HCT116 (cell line): ENCODE data around the gene DCAF6. TPM values are rescaled to one million over a fixed set of nuclear protein-coding genes. Genes with fewer than 3 reads are reported as not detected.

Experiments
- ATAC-seq: fragments of 200-7000 bp; cut with Tn5 transposase; 2 replicates; pipeline ENCODE4 v1.9.1; 2020; ENCODE audit warnings: mild to moderate bottlenecking, moderate library complexity
- BruUV-seq: library from RNA; stranded (reverse); fragments of 400-500 nt; replicated peaks from 2 replicates; lab custom pipeline; 2021; lab: Mats Ljungman, UMichigan
- CTCF ChIA-PET: fragments of 300-600 bp; sonication (Branson Sonifier 250); formaldehyde crosslinking; loops from one replicate; lab custom pipeline; 2021; ENCODE audit warnings: antibody characterized with exemption; lab: Charles Lee
- POLR2A ChIA-PET: fragments of 300-600, 350-600 bp; sonication (Branson Sonifier 250); formaldehyde crosslinking; loops from one replicate; lab custom pipeline; 2021; ENCODE audit warnings: antibody characterized with exemption; lab: Charles Lee
- RAD21 ChIA-PET, 2 experiments: fragments of 300-600 bp; sonication (Branson Sonifier 250); formaldehyde crosslinking; loops; one replicate each; lab custom pipeline; 2023; ENCODE audit warnings: low total read pairs in 2 of 2; ENCODE audit not compliant: uncharacterized antibody in 2 of 2, unreplicated experiment in 2 of 2, low non-redundant PET in 1 of 2; lab: Charles Lee
- DNase-seq: peaks from one replicate; pipeline ENCODE4 v3.0.0-alpha.2; 2010; ENCODE audit warnings: low read depth, low spot score
- H2AFZ ChIP-seq: fragments of 200-600 bp; shearing (Covaris generic), sonication (generic); 2 replicates; pipeline ENCODE4 v1.6.1; 2017; ENCODE audit warnings: low read depth, mixed run types, mixed read lengths, antibody characterized with exemption, low read length; ENCODE audit not compliant: poor library complexity, severe bottlenecking
- H3K27ac ChIP-seq: 2 replicates; pipeline ENCODE4 v1.5.1; 2012; ENCODE audit warnings: low read depth, low read length
- H3K27me3 ChIP-seq: fragments of 200-600 bp; sonication (generic); 2 replicates; pipeline ENCODE4 v1.6.1; 2016; ENCODE audit warnings: mixed run types, low read length, mixed read lengths; ENCODE audit not compliant: insufficient read depth
- H3K36me3 ChIP-seq, 2 experiments: fragments of 200-500 bp in 1 of 2; fragments of 200-600 bp in 1 of 2; sonication (Bioruptor generic) in 1 of 2; sonication (generic) in 1 of 2; 2 replicates each; pipeline versions ENCODE4 v1.5.1 to v1.6.1; 2014 to 2016; ENCODE audit warnings: low read length in 2 of 2, inconsistent platforms in 1 of 2, mixed read lengths in 1 of 2, mixed run types in 1 of 2; ENCODE audit not compliant: insufficient read depth in 2 of 2, control insufficient read depth in 1 of 2
- H3K4me1 ChIP-seq, 2 experiments: fragments of 200-600 bp in 1 of 2; sonication (generic) in 1 of 2; 2 replicates each; pipeline versions ENCODE4 v1.5.1 to v1.6.1; 2012 to 2017; ENCODE audit warnings: low read length in 2 of 2, inconsistent platforms in 1 of 2, mild to moderate bottlenecking in 1 of 2, mixed read lengths in 1 of 2, mixed run types in 1 of 2, moderate library complexity in 1 of 2; ENCODE audit not compliant: insufficient read depth in 2 of 2, control insufficient read depth in 1 of 2
- H3K4me2 ChIP-seq: fragments of 200-600 bp; sonication (generic); 2 replicates; pipeline ENCODE4 v1.6.1; 2017; ENCODE audit warnings: mixed run types, low read length, mixed read lengths
- H3K4me3 ChIP-seq, 2 experiments: fragments of 200-600 bp in 1 of 2; sonication (generic) in 1 of 2; replicated peaks in 1 of 2; 2 replicates each; pipeline ENCODE4 v1.5.1; 2011 to 2016; ENCODE audit warnings: low read length in 2 of 2, control low read depth in 1 of 2, low read depth in 1 of 2, mild to moderate bottlenecking in 1 of 2, mixed read lengths in 1 of 2, mixed run types in 1 of 2
- H3K79me2 ChIP-seq: fragments of 200-600 bp; sonication (generic); 2 replicates; pipeline ENCODE4 v1.6.1; 2017; ENCODE audit warnings: mild to moderate bottlenecking, mixed run types, low read length, moderate library complexity, mixed read lengths; ENCODE audit not compliant: insufficient read depth
- H3K9ac ChIP-seq: fragments of 200-600 bp; sonication (generic); 2 replicates; pipeline ENCODE4 v1.6.1; 2016; ENCODE audit warnings: low read length, mixed read lengths
- H3K9me2 ChIP-seq: fragments of 200-600 bp; sonication (generic), shearing (Covaris generic); 2 replicates; pipeline ENCODE4 v1.6.1; 2017; ENCODE audit warnings: mixed run types, mild to moderate bottlenecking, moderate library complexity; ENCODE audit not compliant: insufficient read depth
- H3K9me3 ChIP-seq, 2 experiments: fragments of 200-500 bp in 1 of 2; fragments of 200-600 bp in 1 of 2; sonication (Bioruptor generic) in 1 of 2; sonication (generic) in 1 of 2; 2 replicates each; pipeline ENCODE4 v1.6.1; 2014 to 2017; ENCODE audit warnings: low read length in 2 of 2, mixed read lengths in 2 of 2, inconsistent platforms in 1 of 2, low read depth in 1 of 2, mild to moderate bottlenecking in 1 of 2, mixed run types in 1 of 2, moderate library complexity in 1 of 2; ENCODE audit not compliant: control insufficient read depth in 1 of 2, insufficient read depth in 1 of 2
- H4K20me1 ChIP-seq: fragments of 200-600 bp; sonication (generic), shearing (Covaris generic); 2 replicates; pipeline ENCODE4 v1.6.1; 2017; ENCODE audit warnings: mixed run types, mild to moderate bottlenecking, moderate library complexity; ENCODE audit not compliant: insufficient read depth
- CBX3 ChIP-seq: IDR thresholded peaks from 2 replicates; pipeline ENCODE4 v1.6.1; 2012; ENCODE audit warnings: low read depth
- CEBPB ChIP-seq: IDR thresholded peaks from 2 replicates; pipeline ENCODE4 v1.6.1; 2012; ENCODE audit warnings: low read depth
- ELF1 ChIP-seq: IDR thresholded peaks from 2 replicates; pipeline ENCODE4 v1.6.1; 2012; ENCODE audit warnings: low read depth, borderline replicate concordance
- EZH2phosphoT487 ChIP-seq: fragments of 200-600 bp; IDR thresholded peaks from 2 replicates; pipeline ENCODE4 v1.6.1; 2018; ENCODE audit warnings: antibody characterized with exemption, borderline replicate concordance
- FOSL1 ChIP-seq: IDR thresholded peaks from 2 replicates; pipeline ENCODE4 v1.6.1; 2012; ENCODE audit warnings: low read depth
- JUND ChIP-seq: IDR thresholded peaks from 2 replicates; pipeline ENCODE4 v1.6.1; 2012
- MAX ChIP-seq: IDR thresholded peaks from 2 replicates; pipeline ENCODE4 v1.6.1; 2012
- POLR2AphosphoS5 ChIP-seq: IDR thresholded peaks from 2 replicates; pipeline ENCODE4 v1.6.1; 2011; ENCODE audit warnings: mild to moderate bottlenecking, low read depth, low read length, moderate library complexity
- RAD21 ChIP-seq: IDR thresholded peaks from 2 replicates; pipeline ENCODE4 v1.6.1; 2012; ENCODE audit warnings: low read depth, mild to moderate bottlenecking
- SIN3A ChIP-seq: IDR thresholded peaks from 2 replicates; pipeline ENCODE4 v1.6.1; 2012; ENCODE audit warnings: low read depth
- SP1 ChIP-seq: IDR thresholded peaks from 2 replicates; pipeline ENCODE4 v1.6.1; 2012; ENCODE audit warnings: low read depth
- SRF ChIP-seq: IDR thresholded peaks from 2 replicates; pipeline ENCODE4 v1.6.1; 2012; ENCODE audit warnings: low read depth
- YY1 ChIP-seq: IDR thresholded peaks from 2 replicates; pipeline ENCODE4 v1.6.1; 2011; ENCODE audit warnings: low read length, low read depth, moderate library complexity, mild to moderate bottlenecking; ENCODE audit not compliant: insufficient replicate concordance; ENCODE audit errors: extremely low read depth
- ZBTB33 ChIP-seq: IDR thresholded peaks from 2 replicates; pipeline ENCODE4 v1.6.1; 2011; ENCODE audit warnings: mild to moderate bottlenecking, low read length, moderate library complexity; ENCODE audit not compliant: insufficient replicate concordance; ENCODE audit errors: extremely low read depth
- ZFX ChIP-seq: fragments of 450-650 bp; IDR thresholded peaks from 2 replicates; pipeline ENCODE4 v1.6.1; 2017
- ZNF274 ChIP-seq: fragments of 200-500 bp; sonication (Bioruptor generic); IDR thresholded peaks from 2 replicates; pipeline ENCODE4 v1.6.1; 2014; ENCODE audit warnings: mild to moderate bottlenecking, low read depth, low read length, inconsistent platforms
- intact Hi-C: fragments of 100-400 bp; cut with micrococcal nuclease; formaldehyde crosslinking; loops from 2 replicates; pipeline ENCODE4 v1.10.0; 2022
- total RNA-seq: library from RNA; stranded (reverse); gene quantifications from one replicate; pipeline ENCODE4 v1.2.1, GENCODE V29; 2021; ENCODE audit not compliant: unreplicated experiment

DCAF6 gene
- total RNA-seq, 1 experiment from 2014 or later = 34.2 TPM

GRCh38 chr1:168079761-168080160 is 143.3 kb downstream of the DCAF6 start:
- peak; percentile 56 for DNase-seq
- peak; percentile 75 for ATAC-seq
- H3K9me2 ChIP-seq = no peaks in the 10 kb centered on the region
- peak overlapping the region; percentile 57 for H3K4me2 ChIP-seq
- no peaks in the 10 kb centered on the region for H3K79me2 ChIP-seq
- H3K36me3 ChIP-seq = peaks cover 0 to 3% of the 10 kb centered on the region in 2 experiments; a peak in 1 of 4 replicates
- intact Hi-C loops = loop anchor here (5.0 to 10.0 kb wide), 2 partner anchors 225 to 477 kb away; no protein-coding TSS in a partner anchor
- ChIA-PET CTCF (interaction anchor here (1.2 kb wide), 1 partner anchor 365 kb away, joined by 3 read pairs; no protein-coding TSS in a partner anchor), RAD21 (no interaction called here), POLR2A (interaction anchor here (0.6 kb wide), 1 partner anchor 161 kb away, joined by 3 read pairs; no protein-coding TSS in a partner anchor)
- H4K20me1 ChIP-seq = no peaks in the 10 kb centered on the region
- no TSS peak for BruUV-seq
- H3K27me3 ChIP-seq = no peaks in the 10 kb centered on the region
- H3K9me3 ChIP-seq = no peaks in the 10 kb centered on the region
- peak overlapping the region; percentile 71; the same call in 1 of the 2 replicates for H3K27ac ChIP-seq
- peaks cover 25 to 41% of the 10 kb centered on the region in 2 experiments for H3K4me1 ChIP-seq
- TF ChIP-seq SP1 = peak; percentile 54; the same call in 1 of the 2 replicates
- TF ChIP-seq FOSL1 = peak; percentile 67
- TF ChIP-seq MAX = 0 out of 2 replicates have a peak, but pooled peaks have one; percentile 34
- TF ChIP-seq ZFX = no peak
- no peak for TF ChIP-seq YY1
- TF ChIP-seq POLR2AphosphoS5 = no peak
- no peak; the same call in 1 of the 2 replicates for TF ChIP-seq SRF
- no peak; the same call in 1 of the 2 replicates for TF ChIP-seq ELF1
- TF ChIP-seq CBX3 = peak; percentile 45; the same call in 1 of the 2 replicates
- no peak for TF ChIP-seq ZNF274
- peak; percentile 79 for TF ChIP-seq CEBPB
- TF ChIP-seq ZBTB33 = no peak
- TF ChIP-seq EZH2phosphoT487 = no peak
- peak; percentile 79 for TF ChIP-seq JUND
- peak; percentile 39; the same call in 1 of the 2 replicates for TF ChIP-seq SIN3A
- peak; percentile 13; the same call in 1 of the 2 replicates for TF ChIP-seq RAD21
- peak overlapping the region; percentile 38 for H3K9ac ChIP-seq
- H2AFZ ChIP-seq = no peak overlapping the region
- 0 out of 4 replicates have a peak overlapping the region, but pooled peaks of 1 of the 2 experiments have one; percentile 5 for H3K4me3 ChIP-seq
